ENCODE data around the gene BNIP3.

The BNIP3 gene

DNA sequence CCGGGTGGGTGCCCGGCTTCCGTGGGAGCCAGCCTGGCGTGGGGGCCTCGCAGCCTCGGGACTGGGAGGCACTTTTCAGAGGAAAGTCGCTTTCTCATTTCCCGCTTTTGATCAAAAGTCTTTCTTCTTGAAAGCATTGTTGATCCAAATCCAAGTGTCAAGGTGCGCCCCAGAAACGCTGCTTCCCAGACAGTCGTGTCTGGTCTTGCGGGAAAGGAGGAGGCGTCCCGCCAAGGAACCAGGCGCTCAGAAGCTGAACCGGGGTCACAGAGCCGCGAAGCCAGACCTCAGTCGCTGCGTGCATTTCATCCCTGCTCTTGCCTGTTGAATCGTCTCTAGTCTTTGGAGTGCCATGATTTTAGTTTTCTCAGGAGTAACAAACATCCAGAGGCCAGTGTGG is 1.1 kb upstream of the BNIP3 start:
- Histone ChIP-seq H3K4me3 (ENCODE audit: low read length) (peak overlapping the region; percentile 79), H3K9me2 (replicated peaks; ENCODE audit: control insufficient read depth, low read length) (no peaks in the 10 kb centered on the region), H3K27me3 (ENCODE audit: control insufficient read depth, low read length) (no peaks in the 10 kb centered on the region), H4K20me1 (ENCODE audit: control insufficient read depth, insufficient read depth, low read depth, low read length) (peaks cover 19% of the 10 kb centered on the region), H3K9me3 (ENCODE audit: control insufficient read depth, insufficient read depth, low read length) (no peaks in the 10 kb centered on the region), H3K79me2 (ENCODE audit: control insufficient read depth, low read length) (peaks cover 43% of the 10 kb centered on the region), H3K27ac (ENCODE audit: low read depth, low read length) (no peak overlapping the region), H3K4me1 (ENCODE audit: control insufficient read depth, low read length) (peaks cover 38% of the 10 kb centered on the region), H3F3A (ENCODE audit: control insufficient read depth, insufficient read depth) (no peaks in the 10 kb centered on the region), H3K36me3 (ENCODE audit: control insufficient read depth, low read length) (peaks cover 26% of the 10 kb centered on the region), H3K4me2 (ENCODE audit: low read length) (peak overlapping the region; percentile 84)
- no peak for TF ChIP-seq EZH2phosphoT487 (IDR thresholded peaks at IDR 0.05; ENCODE audit: borderline replicate concordance, low read length)
- TF ChIP-seq, protein P1, sequence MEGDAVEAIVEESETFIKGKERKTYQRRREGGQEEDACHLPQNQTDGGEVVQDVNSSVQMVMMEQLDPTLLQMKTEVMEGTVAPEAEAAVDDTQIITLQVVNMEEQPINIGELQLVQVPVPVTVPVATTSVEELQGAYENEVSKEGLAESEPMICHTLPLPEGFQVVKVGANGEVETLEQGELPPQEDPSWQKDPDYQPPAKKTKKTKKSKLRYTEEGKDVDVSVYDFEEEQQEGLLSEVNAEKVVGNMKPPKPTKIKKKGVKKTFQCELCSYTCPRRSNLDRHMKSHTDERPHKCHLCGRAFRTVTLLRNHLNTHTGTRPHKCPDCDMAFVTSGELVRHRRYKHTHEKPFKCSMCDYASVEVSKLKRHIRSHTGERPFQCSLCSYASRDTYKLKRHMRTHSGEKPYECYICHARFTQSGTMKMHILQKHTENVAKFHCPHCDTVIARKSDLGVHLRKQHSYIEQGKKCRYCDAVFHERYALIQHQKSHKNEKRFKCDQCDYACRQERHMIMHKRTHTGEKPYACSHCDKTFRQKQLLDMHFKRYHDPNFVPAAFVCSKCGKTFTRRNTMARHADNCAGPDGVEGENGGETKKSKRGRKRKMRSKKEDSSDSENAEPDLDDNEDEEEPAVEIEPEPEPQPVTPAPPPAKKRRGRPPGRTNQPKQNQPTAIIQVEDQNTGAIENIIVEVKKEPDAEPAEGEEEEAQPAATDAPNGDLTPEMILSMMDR (IDR thresholded peaks at IDR 0.05; ENCODE audit: low read depth, low read length, poor library complexity, severe bottlenecking), result no peak

DNA sequence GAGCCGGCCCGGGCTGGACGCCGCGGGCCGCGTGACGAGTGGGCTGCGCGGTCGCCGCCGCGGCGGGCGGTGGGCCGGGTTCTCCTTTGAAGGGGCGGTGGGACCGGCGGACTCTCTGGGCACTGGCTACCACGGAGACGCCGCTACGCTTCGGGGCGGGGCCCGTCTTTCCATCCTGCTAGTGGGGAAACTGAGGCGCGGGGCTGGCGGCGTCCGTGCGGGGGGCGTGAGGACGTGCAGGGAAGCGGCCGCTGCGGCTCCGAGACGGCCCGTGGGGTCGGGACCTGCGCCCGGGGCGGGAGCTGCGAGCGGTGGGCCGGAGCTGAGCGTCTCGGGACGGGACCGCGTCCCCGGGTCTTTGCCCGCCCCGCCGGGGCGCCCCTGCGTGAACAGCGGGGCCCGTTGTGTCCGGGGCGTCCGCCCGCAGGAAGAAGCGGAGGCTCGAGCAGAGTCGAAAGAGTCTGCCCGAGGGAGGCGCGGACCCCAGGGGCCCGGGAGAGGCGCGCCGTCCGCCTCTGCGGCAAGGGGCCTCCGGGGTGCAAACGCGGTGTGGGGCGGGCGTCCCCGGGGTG is 548 bp upstream of the BNIP3 start:
- peak overlapping the region; percentile 79 for H3K4me3 ChIP-seq (ENCODE audit: low read length)
- H3K27ac ChIP-seq (ENCODE audit: low read depth, low read length), result no peak overlapping the region
- H3K9me3 ChIP-seq (ENCODE audit: control insufficient read depth, insufficient read depth, low read length), result no peaks in the 10 kb centered on the region
- H3K79me2 ChIP-seq (ENCODE audit: control insufficient read depth, low read length), result peaks cover 49% of the 10 kb centered on the region
- TF ChIP-seq EZH2phosphoT487 (IDR thresholded peaks at IDR 0.05; ENCODE audit: borderline replicate concordance, low read length), result no peak
- TF ChIP-seq, protein P1 (IDR thresholded peaks at IDR 0.05; ENCODE audit: low read depth, low read length, poor library complexity, severe bottlenecking), result no peak
- H3K4me2 ChIP-seq (ENCODE audit: low read length), result peak overlapping the region; percentile 84
- H3K27me3 ChIP-seq (ENCODE audit: control insufficient read depth, low read length), result no peaks in the 10 kb centered on the region
- H3K9me2 ChIP-seq (replicated peaks; ENCODE audit: control insufficient read depth, low read length), result no peaks in the 10 kb centered on the region
- H3K36me3 ChIP-seq (ENCODE audit: control insufficient read depth, low read length), result peaks cover 31% of the 10 kb centered on the region
- H3K4me1 ChIP-seq (ENCODE audit: control insufficient read depth, low read length), result peaks cover 40% of the 10 kb centered on the region
- H3F3A ChIP-seq (ENCODE audit: control insufficient read depth, insufficient read depth), result no peaks in the 10 kb centered on the region
- peaks cover 24% of the 10 kb centered on the region for H4K20me1 ChIP-seq (ENCODE audit: control insufficient read depth, insufficient read depth, low read depth, low read length)

- no peaks in the 10 kb centered on the region for H3F3A ChIP-seq (ENCODE audit: control insufficient read depth, insufficient read depth)
- TF ChIP-seq, protein P1 (IDR thresholded peaks at IDR 0.05; ENCODE audit: low read depth, low read length, poor library complexity, severe bottlenecking), result no peak
- no peak for TF ChIP-seq EZH2phosphoT487 (IDR thresholded peaks at IDR 0.05; ENCODE audit: borderline replicate concordance, low read length)
- peaks cover 41% of the 10 kb centered on the region for H3K36me3 ChIP-seq (ENCODE audit: control insufficient read depth, low read length)
- no peaks in the 10 kb centered on the region for H3K9me3 ChIP-seq (ENCODE audit: control insufficient read depth, insufficient read depth, low read length)
- H3K4me1 ChIP-seq (ENCODE audit: control insufficient read depth, low read length), result peaks cover 40% of the 10 kb centered on the region
- H4K20me1 ChIP-seq (ENCODE audit: control insufficient read depth, insufficient read depth, low read depth, low read length), result peaks cover 28% of the 10 kb centered on the region
- H3K27me3 ChIP-seq (ENCODE audit: control insufficient read depth, low read length), result no peaks in the 10 kb centered on the region
- H3K9me2 ChIP-seq (replicated peaks; ENCODE audit: control insufficient read depth, low read length), result no peaks in the 10 kb centered on the region
- peak overlapping the region; percentile 91 for H3K4me2 ChIP-seq (ENCODE audit: low read length)
- peak overlapping the region; percentile 92 for H3K4me3 ChIP-seq (ENCODE audit: low read length)
- H3K27ac ChIP-seq (ENCODE audit: low read depth, low read length), result no peak overlapping the region
- peaks cover 62% of the 10 kb centered on the region for H3K79me2 ChIP-seq (ENCODE audit: control insufficient read depth, low read length)
Observed at GRCh38 chr10:131980761-131981428, 828 bp downstream of the BNIP3 start.

All from DOHH2 (cell line).